ENCODE results near the gene SFI1.

- TF ChIP-seq EZH2 (IDR thresholded peaks at IDR 0.05; ENCODE audit: insufficient read depth, low read length): no peak
- no peak for TF ChIP-seq CTCF (IDR thresholded peaks at IDR 0.05; ENCODE audit: insufficient read depth, low read depth, low read length)
Observed at GRCh38 chr22:31520051-31520450, 23.7 kb downstream of the SFI1 start.
